ENCODE data around the gene TNXB.

GRCh38 chr6:32114796-32115195, 5.7 kb upstream of the TNXB start:
- TF ChIP-seq CTCF (IDR thresholded peaks at IDR 0.05) (no peak), POLR2AphosphoS5 (IDR thresholded peaks at IDR 0.05; ENCODE audit: low read depth, low read length) (no peak), SIN3A (IDR thresholded peaks at IDR 0.05; ENCODE audit: borderline replicate concordance, insufficient read depth, low read depth, low read length) (no peak), REST (IDR thresholded peaks at IDR 0.05; ENCODE audit: insufficient read depth in 1 of 2, low read depth in 2 of 2, low read length in 1 of 2) (no peak)
